ENCODE results near the gene CARD18.

Gene CARD18, protein sequence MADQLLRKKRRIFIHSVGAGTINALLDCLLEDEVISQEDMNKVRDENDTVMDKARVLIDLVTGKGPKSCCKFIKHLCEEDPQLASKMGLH

DNA sequence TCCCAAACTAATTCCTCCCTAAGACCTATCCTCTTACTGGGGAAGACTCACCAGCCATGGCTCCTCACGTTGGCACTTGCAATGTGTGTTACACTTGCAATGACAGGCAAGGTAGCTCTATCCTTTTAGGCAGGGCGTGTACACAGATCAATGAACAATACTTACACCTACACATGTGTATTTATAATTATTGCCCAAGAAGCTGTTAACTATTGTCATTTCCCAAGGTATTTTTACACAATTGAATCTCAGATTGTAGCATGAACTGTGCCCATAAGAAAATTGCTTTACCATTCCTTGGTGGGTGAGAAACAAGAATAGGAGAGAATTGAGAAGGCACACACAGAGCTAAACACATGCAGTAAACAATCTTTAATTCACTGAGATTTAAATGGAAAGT, at the start of gene CARD18:
TSS of gene CARD18 (minus strand) at position 101 of the 400 bp plus-strand sequence. CDS start at position 58, 43 bp downstream.
- no peak for DNase-seq

- no peak for DNase-seq
Observed at GRCh38 chr11:105183987-105184386, 44.4 kb upstream of the CARD18 start.

DNA sequence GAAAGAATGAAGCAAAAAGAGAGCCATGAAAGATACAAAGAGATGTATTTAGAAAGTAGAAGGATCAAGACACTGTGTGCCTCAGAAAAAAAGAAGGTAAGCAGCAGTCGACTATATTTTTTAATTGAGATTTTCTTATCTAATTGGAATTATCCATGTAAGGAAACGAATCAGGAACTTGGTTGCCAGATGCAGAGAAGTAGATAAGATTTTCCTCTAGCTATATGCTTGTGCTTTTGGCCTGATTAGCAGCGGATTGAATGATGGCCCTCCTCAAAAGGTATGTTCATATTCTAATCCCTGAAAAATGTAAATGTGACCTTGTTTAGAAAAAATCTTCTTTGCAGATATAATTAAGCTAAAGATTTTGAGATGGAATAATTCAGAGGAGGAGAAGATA, 43.9 kb upstream of the CARD18 start:
- no peak for DNase-seq

GRCh38 chr11:105181521-105181920, 42.0 kb upstream of the CARD18 start:
- no peak for DNase-seq

- no peak for DNase-seq
Observed at GRCh38 chr11:105181100-105181499, 41.5 kb upstream of the CARD18 start.

GRCh38 chr11:105179542-105180278, 40.1 kb upstream of the CARD18 start:
- DNase-seq = no peak

DNA sequence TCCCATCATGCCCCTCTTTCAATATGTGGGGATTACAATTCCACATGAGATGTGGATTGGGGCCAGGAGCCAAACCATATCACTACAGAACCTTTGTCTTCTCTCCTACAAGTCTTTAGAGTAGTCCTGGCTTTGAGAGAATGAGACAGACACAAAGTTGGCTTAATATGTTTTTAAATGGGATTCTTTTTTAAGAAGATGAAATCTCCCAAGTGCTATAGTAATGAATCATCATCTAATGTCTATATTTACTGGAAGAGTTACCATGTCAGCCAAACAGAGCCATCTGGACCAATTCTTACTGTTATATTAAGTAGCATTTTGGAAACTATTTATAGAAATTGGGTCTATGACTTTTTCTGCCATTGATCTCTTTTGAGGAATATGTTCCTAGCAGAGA, 38.1 kb upstream of the CARD18 start:
- no peak for DNase-seq

GRCh38 chr11:105168457-105168856, 28.9 kb upstream of the CARD18 start:
- DNase-seq = no peak

GRCh38 chr11:105167244-105167643, 27.7 kb upstream of the CARD18 start:
- DNase-seq = no peak

DNA sequence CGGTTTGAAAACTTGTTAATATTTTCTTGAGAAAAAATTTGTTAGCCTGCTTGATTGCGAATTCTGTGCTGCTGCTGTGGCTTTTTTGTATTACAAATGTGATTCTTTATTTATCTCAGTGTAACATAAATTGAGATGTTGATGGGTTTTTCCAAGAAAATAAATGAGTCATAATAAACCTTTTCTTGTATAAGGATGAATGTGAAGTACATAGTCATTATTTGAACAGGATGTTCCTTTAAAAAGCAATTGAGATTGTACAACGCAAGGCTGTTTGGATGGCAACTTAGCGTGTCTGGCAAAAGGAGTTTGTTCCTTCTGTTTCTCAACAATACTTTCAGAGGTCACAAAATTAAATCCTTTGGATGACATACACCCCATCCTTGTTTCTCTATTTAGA, 24.6 kb upstream of the CARD18 start:
- no peak for DNase-seq

DNA sequence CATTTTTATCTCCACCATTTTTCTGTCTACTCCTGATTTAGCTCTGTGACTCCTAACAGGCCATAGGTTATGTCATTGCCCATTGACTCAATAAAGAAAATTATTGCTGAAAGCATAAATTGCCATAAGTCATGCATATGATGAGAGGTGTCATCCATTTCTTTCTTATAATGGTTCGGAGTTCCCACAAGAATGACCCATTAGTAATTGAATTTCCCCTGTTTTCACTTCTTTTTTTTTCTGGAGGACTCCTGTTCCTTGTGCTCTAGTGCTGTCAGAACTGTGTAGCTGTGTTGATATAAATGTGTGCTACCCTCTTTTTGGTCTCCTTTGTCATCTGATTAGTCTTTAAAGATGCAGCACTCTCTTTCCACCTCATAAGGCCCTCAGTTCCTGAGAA, 22.9 kb upstream of the CARD18 start:
- DNase-seq = no peak

DNA sequence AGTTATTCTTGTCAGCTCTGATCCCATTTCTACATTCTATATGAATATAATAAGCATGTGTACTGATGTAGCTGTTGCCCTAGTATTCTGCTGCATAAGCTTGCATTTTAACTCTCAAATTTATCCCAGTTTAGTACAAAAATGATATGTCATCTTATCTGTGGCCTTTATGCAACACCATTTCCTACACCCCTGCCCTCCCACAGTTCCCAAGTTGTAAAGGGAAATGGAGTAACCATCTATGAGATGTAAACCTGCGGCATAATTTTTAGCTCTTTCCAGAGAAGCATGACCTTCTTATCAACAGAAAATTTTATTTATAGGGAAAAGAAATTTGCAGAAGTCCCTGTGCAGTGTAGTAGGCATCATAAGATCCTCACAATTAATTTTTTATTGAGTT, 18.9 kb upstream of the CARD18 start:
- DNase-seq = no peak

DNA sequence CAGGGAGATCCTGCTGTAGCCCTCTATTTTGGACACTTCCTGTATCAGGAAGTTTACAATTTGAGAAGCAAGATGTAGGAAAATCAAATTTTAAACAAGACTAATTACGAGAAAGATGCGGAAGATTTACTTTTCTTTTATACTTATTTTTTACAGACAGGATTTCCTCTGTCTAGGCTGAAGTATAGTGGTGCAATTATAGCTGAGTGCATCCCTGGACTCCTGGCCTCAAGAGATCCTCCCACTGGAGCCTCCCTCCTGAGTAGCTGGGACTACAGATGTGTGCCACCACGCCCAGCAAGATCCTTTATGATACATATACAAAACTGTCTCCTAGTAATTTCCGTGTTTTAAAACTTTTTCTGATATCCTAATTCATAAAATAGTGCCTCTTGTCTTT, 17.2 kb upstream of the CARD18 start:
- DNase-seq = no peak

- DNase-seq = no peak
Observed at GRCh38 chr11:105156231-105156630, 16.7 kb upstream of the CARD18 start.

- no peak for DNase-seq
Observed at GRCh38 chr11:105155679-105156078, 16.1 kb upstream of the CARD18 start.

GRCh38 chr11:105153392-105153791, 13.8 kb upstream of the CARD18 start:
- DNase-seq = no peak

DNA sequence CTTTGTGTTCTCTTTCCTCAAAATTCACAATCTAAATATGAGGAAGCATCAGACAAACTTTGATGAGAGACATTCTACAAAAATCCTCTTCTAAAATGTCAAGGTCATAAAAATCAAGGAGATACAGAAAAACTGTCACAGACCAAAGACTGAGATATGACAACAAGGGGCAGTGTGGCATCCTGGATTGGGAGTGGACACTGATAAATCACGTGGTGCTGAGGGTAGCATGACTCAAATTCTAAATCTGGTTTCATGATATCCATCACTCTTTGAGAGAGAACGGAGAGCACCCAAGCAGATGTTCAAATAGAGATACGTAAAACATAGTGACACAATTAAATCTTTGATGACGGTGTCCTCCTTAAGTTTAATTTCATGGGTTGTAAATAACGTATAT, 13.0 kb upstream of the CARD18 start:
- DNase-seq = no peak

DNA sequence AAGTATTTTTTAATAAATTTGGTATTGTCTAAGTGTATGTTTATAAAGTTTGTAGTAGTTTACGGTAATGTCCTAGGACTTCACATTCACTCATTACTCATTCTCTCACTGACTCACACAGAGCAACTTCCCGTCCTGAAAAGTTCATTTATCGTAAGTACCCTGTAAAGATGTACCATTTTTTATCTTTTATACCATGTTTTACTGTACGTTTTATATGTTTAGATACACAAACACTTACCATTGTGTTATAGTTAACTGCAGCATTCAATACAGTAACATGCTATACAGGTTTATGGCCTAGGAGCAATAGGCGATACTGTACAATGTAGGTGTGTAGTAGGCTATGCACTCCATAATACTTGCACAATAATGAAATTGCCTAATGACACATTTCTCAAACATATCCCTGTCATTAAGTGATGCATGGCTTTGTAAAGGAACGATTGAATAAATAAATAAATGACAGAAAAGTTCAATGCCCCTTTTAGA, 12.5 kb upstream of the CARD18 start:
- DNase-seq = no peak

DNA sequence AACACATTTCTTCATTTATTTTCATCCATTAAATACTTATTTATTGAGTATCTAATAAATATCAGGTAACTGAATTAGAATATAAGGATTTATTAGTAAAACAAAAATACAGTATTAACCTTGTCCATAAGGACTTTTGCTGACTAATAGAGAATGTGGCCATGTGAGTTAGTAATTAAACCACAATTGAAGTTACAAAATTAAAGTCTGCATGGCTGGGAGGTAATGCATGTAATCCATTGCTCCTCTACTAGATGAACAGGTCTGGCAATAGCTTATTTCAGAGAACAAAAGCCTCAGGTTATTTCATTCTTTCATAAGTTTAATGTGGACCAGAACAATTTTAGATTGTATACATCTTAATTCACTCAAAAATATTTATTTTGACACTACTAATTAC, 9.9 kb upstream of the CARD18 start:
- no peak for DNase-seq

DNA sequence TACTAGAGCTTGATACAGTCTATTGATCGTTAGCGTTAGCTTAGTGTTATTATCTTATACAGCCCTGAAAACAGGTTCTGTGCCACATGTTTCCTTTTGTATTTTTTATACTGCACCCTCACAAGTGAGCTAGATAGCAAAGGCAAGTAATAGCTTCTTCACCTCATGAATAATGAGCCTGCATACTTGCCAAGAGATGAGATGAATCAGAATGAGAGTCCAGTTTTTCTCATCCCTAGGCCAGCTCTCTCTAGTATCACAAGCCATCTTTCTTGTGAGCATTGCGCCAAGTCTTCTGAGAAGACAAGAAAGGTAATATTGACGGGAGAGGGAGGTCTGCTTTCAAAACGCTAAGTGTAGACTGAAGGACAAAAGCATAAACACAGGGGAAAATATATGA, 8.7 kb upstream of the CARD18 start:
- no peak for DNase-seq

GRCh38 chr11:105144887-105145286, 5.3 kb upstream of the CARD18 start:
- no peak for DNase-seq

DNA sequence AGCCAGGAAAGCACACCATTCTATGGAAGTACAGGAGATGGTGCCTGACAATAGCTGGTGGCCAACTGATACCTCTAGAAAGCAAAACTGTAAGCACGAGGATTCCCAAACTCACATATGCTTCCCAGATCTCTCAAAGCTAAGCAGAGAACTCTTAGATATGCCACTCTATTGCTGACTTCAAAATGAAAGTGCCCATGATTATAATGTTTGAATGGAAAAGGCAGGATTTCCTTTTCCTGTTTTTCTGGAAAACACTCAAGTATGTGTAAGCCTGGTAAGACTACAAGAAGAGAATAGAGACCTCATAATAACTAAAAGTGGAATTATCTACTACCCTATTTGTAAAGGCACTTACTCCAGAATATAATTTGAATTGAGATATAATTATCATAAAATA, 2.6 kb upstream of the CARD18 start:
- DNase-seq = no peak

DNA sequence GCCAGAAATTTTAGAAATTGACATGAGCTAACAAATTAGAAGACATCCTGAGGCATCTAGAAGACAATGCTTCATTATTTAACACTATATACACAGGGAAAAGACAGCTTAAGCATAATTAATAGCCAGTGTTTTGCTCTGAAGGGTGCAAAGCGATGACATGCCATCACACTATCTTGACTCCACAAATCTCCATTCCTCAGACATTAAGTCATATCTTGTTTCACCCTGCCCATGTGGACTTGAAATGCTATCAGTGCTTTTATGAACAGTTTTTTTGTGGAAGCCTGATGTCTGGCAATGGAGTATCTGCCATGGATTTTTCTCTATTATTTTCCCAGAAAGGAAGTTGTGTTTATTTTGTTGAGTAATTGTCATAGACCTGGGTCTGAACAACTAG, 2.3 kb downstream of the CARD18 start:
- DNase-seq = no peak

DNA sequence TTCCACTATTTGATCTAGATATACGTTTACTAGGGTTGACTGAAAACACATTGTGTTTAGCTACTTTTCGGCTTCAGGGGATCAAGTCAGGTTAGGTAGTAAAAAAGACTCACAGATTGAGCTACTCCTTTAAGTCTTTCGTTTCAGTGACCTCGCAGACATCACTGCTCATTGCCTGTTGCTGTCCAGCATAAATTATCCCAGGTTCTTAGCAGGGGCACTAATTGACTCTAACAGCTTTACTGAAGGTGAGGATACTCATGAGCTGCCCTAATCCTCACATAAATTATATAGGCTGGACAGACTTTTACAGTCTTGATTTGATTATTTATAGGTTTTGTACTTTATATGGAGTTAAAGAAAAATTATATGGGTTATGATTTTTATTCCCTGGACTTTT, 3.7 kb downstream of the CARD18 start:
- no peak for DNase-seq

Data from NCI-H1048 (cell line).